ENCODE results near the gene AKNA.

The AKNA gene

GRCh38 chr9:114351932-114352331, 35.9 kb downstream of the AKNA start:
- Mint-ChIP-seq H3K27ac (ENCODE audit: low read depth) (no peak overlapping the region), H3K36me3 (ENCODE audit: insufficient read depth) (peaks cover 90% of the 10 kb centered on the region), H3K4me3 (no peak overlapping the region), H3K27me3 (no peaks in the 10 kb centered on the region), H3K9me3 (no peaks in the 10 kb centered on the region), H3K4me1 (peaks cover 40% of the 10 kb centered on the region)
- ATAC-seq (replicated peaks; ENCODE audit: extremely low read depth, poor library complexity, severe bottlenecking) (no peak), DNase-seq (ENCODE audit: low spot score in 2 of 2) (no peak)

DNA sequence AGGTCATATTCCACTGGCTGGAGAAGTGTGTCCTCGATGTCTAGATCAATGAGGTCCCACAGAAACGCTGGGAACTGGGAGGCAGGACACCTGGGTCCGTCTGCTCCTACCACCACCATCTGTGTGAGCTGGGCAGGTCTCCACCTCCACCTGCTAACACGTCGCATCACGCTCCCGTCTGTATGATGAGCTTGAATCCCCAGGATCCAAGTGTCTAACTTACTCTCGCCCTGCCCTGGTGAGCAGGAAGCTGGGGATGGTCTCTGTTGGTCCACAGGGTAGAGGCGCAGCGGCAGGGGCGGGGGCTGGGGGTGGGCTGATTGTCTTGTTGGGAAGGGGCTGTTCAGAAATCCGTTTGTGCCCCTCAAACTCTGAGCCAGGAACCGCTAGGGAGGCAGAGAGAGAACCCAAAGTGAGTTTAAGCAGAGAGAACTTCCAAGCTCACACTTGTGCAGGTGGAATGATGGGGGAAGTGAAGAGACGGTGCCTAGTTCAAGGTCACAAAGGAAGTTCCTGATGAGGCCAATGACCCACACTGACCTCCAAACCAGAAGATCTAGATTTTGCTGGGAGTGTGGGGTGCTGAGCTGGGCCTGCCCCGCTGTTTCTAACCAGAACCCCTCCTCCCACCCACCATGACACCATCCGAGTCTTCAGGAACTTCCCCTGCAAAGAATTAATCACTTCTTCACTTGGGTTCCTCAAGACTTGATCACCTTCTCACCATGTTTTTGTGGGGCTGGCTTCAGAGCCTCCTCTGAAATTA, 37.0 kb downstream of the AKNA start:
- H3K27ac Mint-ChIP-seq (ENCODE audit: low read depth): peak overlapping the region; percentile 91
- peaks cover 92% of the 10 kb centered on the region for H3K36me3 Mint-ChIP-seq (ENCODE audit: insufficient read depth)
- H3K4me3 Mint-ChIP-seq: peak overlapping the region; percentile 12
- DNase-seq (ENCODE audit: low spot score in 2 of 2) (no peak), ATAC-seq (replicated peaks; ENCODE audit: extremely low read depth, poor library complexity, severe bottlenecking) (no peak)
- H3K4me1 Mint-ChIP-seq: peaks cover 33% of the 10 kb centered on the region
- H3K27me3 Mint-ChIP-seq: no peaks in the 10 kb centered on the region
- H3K9me3 Mint-ChIP-seq: no peaks in the 10 kb centered on the region

- peaks cover 91% of the 10 kb centered on the region for H3K36me3 Mint-ChIP-seq (ENCODE audit: insufficient read depth)
- peaks cover 34% of the 10 kb centered on the region for H3K4me1 Mint-ChIP-seq
- H3K27me3 Mint-ChIP-seq: no peaks in the 10 kb centered on the region
- H3K27ac Mint-ChIP-seq (ENCODE audit: low read depth): peak overlapping the region; percentile 91
- DNase-seq (ENCODE audit: low spot score in 2 of 2): no peak
- H3K4me3 Mint-ChIP-seq: peak overlapping the region; percentile 21
- ATAC-seq (replicated peaks; ENCODE audit: extremely low read depth, poor library complexity, severe bottlenecking): no peak
- no peaks in the 10 kb centered on the region for H3K9me3 Mint-ChIP-seq
These were observed 37.9 kb downstream of the AKNA start for GRCh38 chr9:114349713-114350480.

DNA sequence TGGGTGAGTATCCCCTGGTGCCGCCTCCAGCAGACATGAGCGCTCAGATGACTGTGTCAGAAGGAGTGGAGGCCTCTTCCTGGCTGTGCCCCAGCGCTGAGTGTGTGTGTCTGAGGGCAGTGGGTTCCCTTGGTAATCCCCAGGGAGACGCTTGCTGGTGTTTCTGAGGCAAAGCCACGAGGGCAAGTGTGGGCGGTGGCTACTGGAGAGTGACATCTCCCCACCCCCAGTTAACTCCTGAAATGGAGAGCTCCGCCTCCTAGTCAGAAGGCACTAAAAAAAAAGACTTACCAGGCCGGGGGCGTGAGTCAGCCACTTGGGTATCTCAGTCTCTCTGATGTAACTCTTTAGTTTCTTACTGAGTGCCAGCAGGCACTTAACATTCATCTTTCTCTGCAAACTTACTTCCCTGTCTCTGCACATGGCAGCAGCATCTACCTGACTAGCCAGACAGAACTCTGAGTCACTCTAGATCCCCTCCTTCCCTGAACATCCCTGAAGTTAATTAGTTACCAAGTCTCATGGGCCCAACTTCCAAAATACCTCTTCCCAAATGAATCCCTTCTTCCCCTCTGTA, 38.8 kb downstream of the AKNA start:
- peaks cover 93% of the 10 kb centered on the region for H3K36me3 Mint-ChIP-seq (ENCODE audit: insufficient read depth)
- DNase-seq (ENCODE audit: low spot score in 2 of 2) (peak in 1 of 2 donors; percentile 22), ATAC-seq (replicated peaks; ENCODE audit: extremely low read depth, poor library complexity, severe bottlenecking) (peak; percentile 64)
- H3K4me3 Mint-ChIP-seq: peak overlapping the region; percentile 21
- H3K4me1 Mint-ChIP-seq: peaks cover 40% of the 10 kb centered on the region
- no peaks in the 10 kb centered on the region for H3K9me3 Mint-ChIP-seq
- peak overlapping the region; percentile 91 for H3K27ac Mint-ChIP-seq (ENCODE audit: low read depth)
- H3K27me3 Mint-ChIP-seq: no peaks in the 10 kb centered on the region

- no peaks in the 10 kb centered on the region for H3K27me3 Mint-ChIP-seq
These were observed 39.4 kb downstream of the AKNA start for GRCh38 chr9:114348261-114348905.

GRCh38 chr9:114347675-114348074, 40.1 kb downstream of the AKNA start:
- no peak for DNase-seq (ENCODE audit: low spot score in 2 of 2)
- H3K4me1 Mint-ChIP-seq: peaks cover 45% of the 10 kb centered on the region
- peak overlapping the region; percentile 91 for H3K27ac Mint-ChIP-seq (ENCODE audit: low read depth)
- no peaks in the 10 kb centered on the region for H3K9me3 Mint-ChIP-seq
- no peaks in the 10 kb centered on the region for H3K27me3 Mint-ChIP-seq
- ATAC-seq (replicated peaks; ENCODE audit: extremely low read depth, poor library complexity, severe bottlenecking): no peak
- H3K36me3 Mint-ChIP-seq (ENCODE audit: insufficient read depth): peaks cover 95% of the 10 kb centered on the region
- H3K4me3 Mint-ChIP-seq: no peak overlapping the region

More at GRCh38 chr9:114348261-114348905, 39.4 kb downstream of the AKNA start:
- Mint-ChIP-seq H3K9me3 (no peaks in the 10 kb centered on the region), H3K27ac (ENCODE audit: low read depth) (peak overlapping the region; percentile 91), H3K4me1 (peaks cover 45% of the 10 kb centered on the region), H3K36me3 (ENCODE audit: insufficient read depth) (peaks cover 95% of the 10 kb centered on the region), H3K4me3 (peak overlapping the region; percentile 13)
- ATAC-seq (replicated peaks; ENCODE audit: extremely low read depth, poor library complexity, severe bottlenecking): no peak
- DNase-seq (ENCODE audit: low spot score in 2 of 2): no peak

- H3K9me3 Mint-ChIP-seq: no peaks in the 10 kb centered on the region
- no peak for DNase-seq (ENCODE audit: low spot score in 2 of 2)
- no peaks in the 10 kb centered on the region for H3K27me3 Mint-ChIP-seq
- H3K4me3 Mint-ChIP-seq: no peak overlapping the region
- no peak overlapping the region for H3K27ac Mint-ChIP-seq (ENCODE audit: low read depth)
- no peak for ATAC-seq (replicated peaks; ENCODE audit: extremely low read depth, poor library complexity, severe bottlenecking)
- H3K36me3 Mint-ChIP-seq (ENCODE audit: insufficient read depth): peaks cover 91% of the 10 kb centered on the region
- peaks cover 55% of the 10 kb centered on the region for H3K4me1 Mint-ChIP-seq
These were observed 41.6 kb downstream of the AKNA start for GRCh38 chr9:114346146-114346545.

- no peak overlapping the region for H3K4me3 Mint-ChIP-seq
- peaks cover 51% of the 10 kb centered on the region for H3K4me1 Mint-ChIP-seq
- H3K9me3 Mint-ChIP-seq: no peaks in the 10 kb centered on the region
- no peak overlapping the region for H3K27ac Mint-ChIP-seq (ENCODE audit: low read depth)
- peaks cover 92% of the 10 kb centered on the region for H3K36me3 Mint-ChIP-seq (ENCODE audit: insufficient read depth)
- ATAC-seq (replicated peaks; ENCODE audit: extremely low read depth, poor library complexity, severe bottlenecking) (no peak), DNase-seq (ENCODE audit: low spot score in 2 of 2) (no peak)
- no peaks in the 10 kb centered on the region for H3K27me3 Mint-ChIP-seq
These were observed 42.2 kb downstream of the AKNA start for GRCh38 chr9:114345493-114346065.

DNA sequence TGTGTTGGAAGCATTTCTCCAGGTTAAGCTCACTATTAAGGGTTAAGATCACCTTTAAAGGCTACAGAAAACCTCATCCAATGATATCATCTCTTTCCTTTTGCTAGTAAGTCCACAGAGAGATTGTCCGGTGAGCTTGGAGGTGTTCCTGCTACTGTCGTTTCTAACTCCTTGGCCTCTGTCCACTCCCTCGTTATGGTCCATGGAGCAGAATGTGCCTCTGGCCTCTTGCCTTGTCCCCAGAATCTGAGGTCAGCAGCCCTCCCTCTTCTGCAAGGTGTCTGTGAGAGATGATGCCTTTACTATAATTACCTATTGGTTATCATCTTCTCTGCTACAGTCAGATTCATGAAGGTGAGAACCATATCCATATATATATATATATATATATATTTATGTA, 43.1 kb downstream of the AKNA start:
- Mint-ChIP-seq H3K9me3 (no peaks in the 10 kb centered on the region), H3K36me3 (ENCODE audit: insufficient read depth) (peaks cover 91% of the 10 kb centered on the region), H3K4me1 (peaks cover 42% of the 10 kb centered on the region), H3K27ac (ENCODE audit: low read depth) (peak overlapping the region; percentile 80), H3K4me3 (no peak overlapping the region), H3K27me3 (no peaks in the 10 kb centered on the region)
- DNase-seq (ENCODE audit: low spot score in 2 of 2): no peak
- no peak for ATAC-seq (replicated peaks; ENCODE audit: extremely low read depth, poor library complexity, severe bottlenecking)

GRCh38 chr9:114344188-114344566, 43.6 kb downstream of the AKNA start:
- Mint-ChIP-seq H3K4me3 (no peak overlapping the region), H3K36me3 (ENCODE audit: insufficient read depth) (peaks cover 87% of the 10 kb centered on the region), H3K4me1 (peaks cover 37% of the 10 kb centered on the region), H3K27me3 (no peaks in the 10 kb centered on the region), H3K9me3 (no peaks in the 10 kb centered on the region), H3K27ac (ENCODE audit: low read depth) (peak overlapping the region; percentile 80)
- ATAC-seq (replicated peaks; ENCODE audit: extremely low read depth, poor library complexity, severe bottlenecking) (no peak), DNase-seq (ENCODE audit: low spot score in 2 of 2) (no peak)

GRCh38 chr9:114343471-114344187, 44.2 kb downstream of the AKNA start:
- peaks cover 31% of the 10 kb centered on the region for H3K4me1 Mint-ChIP-seq
- no peak overlapping the region for H3K4me3 Mint-ChIP-seq
- ATAC-seq (replicated peaks; ENCODE audit: extremely low read depth, poor library complexity, severe bottlenecking) (no peak), DNase-seq (ENCODE audit: low spot score in 2 of 2) (no peak)
- no peaks in the 10 kb centered on the region for H3K9me3 Mint-ChIP-seq
- H3K36me3 Mint-ChIP-seq (ENCODE audit: insufficient read depth): peaks cover 86% of the 10 kb centered on the region
- H3K27me3 Mint-ChIP-seq: no peaks in the 10 kb centered on the region
- peak overlapping the region; percentile 80 for H3K27ac Mint-ChIP-seq (ENCODE audit: low read depth)
